BLaER1 (cell line): Measurements from ENCODE around the gene TDRD3.
"Not testable (repeated sequence)": the region's sequence is repeated elsewhere in the genome, so short reads cannot be mapped to it uniquely, and the experiment has no call there.

Experiments used
- H3K27ac ChIP-seq: shearing (Covaris generic); formaldehyde crosslinking; 2 replicates; pipeline ENCODE4 v1.8.1; 2022
- H3K27me3 ChIP-seq: shearing (Covaris generic); formaldehyde crosslinking; 2 replicates; pipeline ENCODE4 v1.8.1; 2022
- H3K36me3 ChIP-seq: shearing (Covaris generic); formaldehyde crosslinking; 2 replicates; pipeline ENCODE4 v1.8.1; 2022
- H3K4me1 ChIP-seq: shearing (Covaris generic); formaldehyde crosslinking; 2 replicates; pipeline ENCODE4 v1.8.1; 2022
- H3K4me2 ChIP-seq: shearing (Covaris generic); formaldehyde crosslinking; 2 replicates; pipeline ENCODE4 v1.8.1; 2022
- H3K4me3 ChIP-seq: shearing (Covaris generic); formaldehyde crosslinking; 2 replicates; pipeline ENCODE4 v1.8.1; 2022
- H3K9ac ChIP-seq: shearing (Covaris generic); formaldehyde crosslinking; 2 replicates; pipeline ENCODE4 v1.8.1; 2022
- H3K9me3 ChIP-seq: shearing (Covaris generic); formaldehyde crosslinking; 2 replicates; pipeline ENCODE4 v1.8.1; 2022
- H4K20me1 ChIP-seq: shearing (Covaris generic); formaldehyde crosslinking; 2 replicates; pipeline ENCODE4 v1.8.1; 2022
- Cebpa-rat ChIP-seq: shearing (Covaris generic); IDR thresholded peaks from 2 replicates; pipeline ENCODE4 v1.8.1; 2022

TDRD3 gene

DNA sequence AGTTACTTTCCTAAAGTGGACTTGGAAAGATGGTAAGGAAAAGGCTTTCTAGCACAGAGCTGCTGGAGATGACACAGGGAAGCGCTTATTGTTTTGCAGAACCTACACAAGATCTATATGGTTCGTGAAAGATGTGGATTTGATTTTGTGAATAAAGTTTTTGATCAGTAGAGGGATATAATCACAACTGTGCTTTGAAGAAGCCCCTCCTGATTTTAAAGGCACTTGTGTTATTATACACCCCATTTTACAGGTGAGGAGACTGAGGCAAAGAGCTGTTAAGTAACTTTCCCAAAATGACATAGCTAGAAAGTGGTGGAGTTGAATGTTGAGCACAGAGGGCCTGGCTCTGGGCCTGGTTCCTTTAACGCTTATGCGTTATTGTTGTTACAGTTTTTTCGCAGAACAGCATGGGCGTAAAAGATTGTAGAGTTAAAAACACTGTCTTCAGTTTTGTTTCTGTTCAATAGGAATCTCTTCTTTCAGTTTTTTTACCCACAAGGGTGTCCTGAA is 1.4 kb downstream of the TDRD3 start:
- Histone ChIP-seq H3K4me2 (peak overlapping the region; percentile 83), H3K4me3 (peak overlapping the region; percentile 83), H3K27ac (peak overlapping the region; percentile 98), H3K4me1 (peaks cover 24% of the 10 kb centered on the region), H3K36me3 (no peaks in the 10 kb centered on the region), H4K20me1 (no peaks in the 10 kb centered on the region), H3K9me3 (no peaks in the 10 kb centered on the region), H3K27me3 (no peaks in the 10 kb centered on the region), H3K9ac (peak overlapping the region; percentile 98)
- TF ChIP-seq Cebpa-rat: no peak

DNA sequence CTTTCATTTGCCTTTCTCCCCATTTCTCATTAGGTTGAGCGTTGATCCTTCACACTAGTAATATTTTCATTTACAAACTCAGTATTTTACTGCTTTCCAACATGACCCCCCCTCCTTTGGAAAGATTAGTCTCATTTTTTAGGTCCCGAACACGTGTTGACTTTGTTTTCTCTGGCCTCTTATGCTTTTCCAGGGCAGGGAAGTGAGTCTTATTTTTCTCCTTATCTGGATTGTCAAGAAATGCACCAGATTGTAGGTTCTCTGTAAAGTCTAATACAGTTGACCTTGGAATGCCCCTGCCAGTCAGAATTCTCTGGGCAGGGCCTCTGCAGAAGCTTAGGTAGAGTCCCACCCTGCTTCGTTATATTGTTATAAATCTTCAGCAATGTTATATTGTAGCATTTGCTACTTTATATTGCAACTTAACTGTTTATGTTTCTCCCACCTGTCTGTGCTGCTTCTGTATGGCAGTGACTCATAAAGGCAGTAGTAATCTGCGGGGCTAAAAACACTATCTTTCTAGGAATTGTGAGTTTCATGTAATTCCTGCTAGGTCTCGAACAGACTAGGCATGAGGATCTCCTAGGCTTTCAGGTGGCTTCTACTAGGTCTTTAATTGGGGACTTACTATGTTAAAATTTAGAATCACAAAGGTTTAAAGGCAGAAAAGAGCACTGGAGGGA is 2.0 kb downstream of the TDRD3 start:
- H3K4me1 ChIP-seq: peaks cover 24% of the 10 kb centered on the region
- H3K36me3 ChIP-seq: no peaks in the 10 kb centered on the region
- H3K9ac ChIP-seq: peak overlapping the region; percentile 98; the same call in 1 of the 2 replicates
- no peak for TF ChIP-seq Cebpa-rat
- H3K4me3 ChIP-seq: peak overlapping the region; percentile 83; the same call in 1 of the 2 replicates
- H3K27ac ChIP-seq: peak overlapping the region; percentile 98; the same call in 1 of the 2 replicates
- peak overlapping the region; percentile 83 for H3K4me2 ChIP-seq
- no peaks in the 10 kb centered on the region for H4K20me1 ChIP-seq
- H3K9me3 ChIP-seq: no peaks in the 10 kb centered on the region
- no peaks in the 10 kb centered on the region for H3K27me3 ChIP-seq

DNA sequence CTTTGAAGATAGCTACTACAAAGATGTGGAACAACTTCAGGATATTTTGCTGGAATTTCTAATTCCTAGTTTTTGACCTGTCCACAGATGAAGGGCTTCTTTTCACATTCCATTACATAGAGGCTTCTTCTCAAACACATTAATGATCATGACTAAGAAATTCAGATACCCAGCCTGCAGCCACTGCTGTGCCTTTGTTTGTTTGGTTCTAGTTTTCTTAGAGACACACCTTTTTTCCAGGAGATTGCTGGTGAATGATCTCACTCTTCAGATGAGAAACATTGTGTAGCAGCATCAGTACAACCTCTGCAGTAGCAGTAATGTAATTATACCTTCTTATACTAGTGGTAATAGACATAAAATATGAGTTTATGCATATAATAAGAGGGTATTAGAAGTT is 5.0 kb downstream of the TDRD3 start:
- no peak overlapping the region for H3K9ac ChIP-seq
- no peak overlapping the region for H3K4me2 ChIP-seq
- H3K36me3 ChIP-seq: no peaks in the 10 kb centered on the region
- H3K4me1 ChIP-seq: peaks cover 18% of the 10 kb centered on the region
- no peak overlapping the region for H3K27ac ChIP-seq
- H3K4me3 ChIP-seq: no peak overlapping the region
- H3K9me3 ChIP-seq: peaks cover 11% of the 10 kb centered on the region; the same call in 1 of the 2 replicates
- H3K27me3 ChIP-seq: no peaks in the 10 kb centered on the region
- no peaks in the 10 kb centered on the region for H4K20me1 ChIP-seq
- no peak for TF ChIP-seq Cebpa-rat

GRCh38 chr13:60407095-60407494 is 10.1 kb downstream of the TDRD3 start:
- no peak overlapping the region for H3K4me2 ChIP-seq
- no peaks in the 10 kb centered on the region for H4K20me1 ChIP-seq
- H3K27ac ChIP-seq: no peak overlapping the region
- no peak overlapping the region for H3K4me3 ChIP-seq
- H3K9me3 ChIP-seq: peaks cover 36% of the 10 kb centered on the region
- H3K36me3 ChIP-seq: peaks cover 27% of the 10 kb centered on the region
- no peak for TF ChIP-seq Cebpa-rat
- H3K9ac ChIP-seq: no peak overlapping the region
- 0 out of 2 replicates have a peak, but pooled peaks cover 3% of the 10 kb centered on the region for H3K4me1 ChIP-seq
- no peaks in the 10 kb centered on the region for H3K27me3 ChIP-seq

DNA sequence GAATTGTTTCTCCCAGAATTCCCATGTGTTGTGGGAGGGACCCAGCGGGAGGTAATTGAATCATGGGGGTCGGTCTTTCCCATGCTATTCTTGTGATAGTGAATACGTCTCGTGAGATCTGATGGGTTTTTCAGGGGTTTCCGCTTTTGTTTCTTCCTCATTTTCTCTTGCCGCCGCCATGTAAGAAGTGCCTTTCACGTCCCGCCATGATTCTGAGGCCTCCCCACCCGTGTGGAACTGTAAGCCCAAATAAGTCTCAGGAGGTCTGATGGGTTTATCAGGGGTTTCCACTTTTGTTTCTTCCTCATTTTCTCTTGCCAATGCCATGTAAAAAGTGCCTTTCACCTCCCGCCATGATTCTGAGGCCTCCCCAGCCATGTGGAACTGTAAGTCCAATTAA is 10.8 kb downstream of the TDRD3 start:
- H3K4me3 ChIP-seq, H3K27me3 ChIP-seq, H3K4me1 ChIP-seq, H3K9ac ChIP-seq, H3K27ac ChIP-seq, H4K20me1 ChIP-seq, H3K4me2 ChIP-seq: not testable (repeated sequence)
- peaks cover 36% of the 10 kb centered on the region for H3K9me3 ChIP-seq
- H3K36me3 ChIP-seq: peaks cover 27% of the 10 kb centered on the region

DNA sequence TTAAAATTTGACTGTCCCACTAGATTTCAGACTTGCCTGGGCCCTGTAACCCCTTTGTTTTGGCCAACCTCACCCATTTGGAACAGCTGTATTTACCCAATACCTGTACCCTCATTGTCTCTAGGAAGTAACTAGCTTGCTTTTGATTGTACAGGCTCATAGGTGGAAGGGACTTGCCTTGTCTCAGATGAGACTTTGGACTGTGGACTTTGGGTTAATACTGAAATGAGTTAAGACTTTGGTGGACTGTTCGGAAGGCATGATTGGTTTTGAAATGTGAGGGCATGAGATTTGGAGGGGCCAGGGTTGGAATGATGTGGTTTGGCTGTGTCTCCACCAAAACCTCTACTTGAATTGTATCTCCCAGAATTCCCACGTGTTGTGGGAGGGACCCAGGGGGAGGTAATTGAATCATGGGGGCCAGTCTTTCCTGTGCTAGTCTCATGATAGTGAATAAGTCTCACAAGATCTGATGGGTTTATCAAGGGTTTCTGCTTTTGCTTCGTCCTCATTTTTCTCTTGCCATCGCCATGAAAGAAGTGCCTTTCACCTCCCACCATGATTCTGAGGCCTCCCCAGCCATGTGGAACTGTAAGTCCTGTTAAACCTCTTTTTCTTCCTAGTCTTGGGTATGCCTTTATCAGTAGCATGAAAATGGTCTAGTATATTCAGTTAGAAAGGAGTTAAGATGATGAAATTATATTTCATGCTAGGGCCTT is 12.7 kb downstream of the TDRD3 start:
- not testable (repeated sequence) for H3K27ac ChIP-seq, H4K20me1 ChIP-seq
- H3K36me3 ChIP-seq: peaks cover 27% of the 10 kb centered on the region

GRCh38 chr13:60410299-60410698 is 13.3 kb downstream of the TDRD3 start:
- H3K36me3 ChIP-seq: peaks cover 27% of the 10 kb centered on the region
- peaks cover 12% of the 10 kb centered on the region; the same call in 1 of the 2 replicates for H4K20me1 ChIP-seq
- H3K9ac ChIP-seq: no peak overlapping the region
- H3K27me3 ChIP-seq: no peaks in the 10 kb centered on the region
- H3K4me2 ChIP-seq: no peak overlapping the region
- 0 out of 2 replicates have a peak, but pooled peaks cover 3% of the 10 kb centered on the region for H3K4me1 ChIP-seq
- TF ChIP-seq Cebpa-rat: no peak
- peaks cover 30% of the 10 kb centered on the region for H3K9me3 ChIP-seq
- H3K4me3 ChIP-seq: no peak overlapping the region
- H3K27ac ChIP-seq: no peak overlapping the region

More for the DNA sequence above, 12.7 kb downstream of the TDRD3 start:
- not testable (repeated sequence) for H3K4me3 ChIP-seq, H3K27me3 ChIP-seq, H3K9ac ChIP-seq, H3K4me1 ChIP-seq, H3K4me2 ChIP-seq
- H3K9me3 ChIP-seq: peaks cover 36% of the 10 kb centered on the region

DNA sequence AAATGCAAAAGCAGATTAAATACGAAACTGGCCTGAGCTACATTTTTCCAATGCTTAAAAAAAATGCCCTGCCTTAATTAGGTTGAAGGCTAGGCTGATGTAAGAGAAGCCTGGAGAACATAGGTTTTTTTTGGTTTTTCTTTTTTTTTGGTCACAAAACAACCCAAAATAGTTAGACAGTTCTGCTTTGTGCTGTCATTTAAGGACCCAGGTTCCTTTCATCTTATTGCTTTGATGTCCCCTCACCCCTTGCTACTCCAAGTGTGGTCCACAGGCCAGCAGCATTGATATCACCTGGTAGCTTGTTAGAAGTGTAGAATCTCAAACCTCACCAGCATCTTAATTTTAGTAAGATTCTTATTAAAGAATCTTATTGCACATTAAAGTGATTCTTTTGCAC is 14.4 kb downstream of the TDRD3 start:
- no peaks in the 10 kb centered on the region for H3K27me3 ChIP-seq
- no peak overlapping the region for H3K4me2 ChIP-seq
- peaks cover 16% of the 10 kb centered on the region; the same call in 1 of the 2 replicates for H4K20me1 ChIP-seq
- H3K36me3 ChIP-seq: peaks cover 27% of the 10 kb centered on the region
- no peak overlapping the region for H3K27ac ChIP-seq
- peaks cover 26% of the 10 kb centered on the region for H3K9me3 ChIP-seq
- H3K9ac ChIP-seq: no peak overlapping the region
- TF ChIP-seq Cebpa-rat: no peak
- H3K4me1 ChIP-seq: 0 out of 2 replicates have a peak, but pooled peaks cover 3% of the 10 kb centered on the region
- no peak overlapping the region for H3K4me3 ChIP-seq

DNA sequence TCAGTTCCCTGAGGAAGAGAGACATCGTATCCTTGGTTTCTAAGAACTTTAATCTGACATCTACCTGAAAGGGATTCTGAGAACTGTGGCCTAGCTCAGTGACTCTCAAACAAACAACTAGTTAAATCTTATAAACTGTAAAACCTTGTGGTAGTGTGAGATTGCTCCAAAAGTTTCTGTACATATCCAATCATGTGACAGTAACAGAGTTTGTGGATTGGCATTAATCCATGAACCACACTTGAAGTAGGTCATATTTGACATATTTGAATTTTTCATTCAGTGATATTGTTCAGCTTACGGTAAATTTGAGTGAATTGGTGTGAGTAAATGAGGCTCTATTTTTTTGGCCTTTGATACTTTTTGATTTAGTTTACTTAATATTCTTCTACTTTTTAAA is 15.0 kb downstream of the TDRD3 start:
- Histone ChIP-seq H3K4me3 (no peak overlapping the region), H4K20me1 (peaks cover 16% of the 10 kb centered on the region; the same call in 1 of the 2 replicates), H3K36me3 (peaks cover 27% of the 10 kb centered on the region), H3K9ac (no peak overlapping the region), H3K27ac (no peak overlapping the region), H3K27me3 (no peaks in the 10 kb centered on the region), H3K9me3 (peaks cover 27% of the 10 kb centered on the region), H3K4me2 (no peak overlapping the region), H3K4me1 (0 out of 2 replicates have a peak, but pooled peaks cover 3% of the 10 kb centered on the region)
- TF ChIP-seq Cebpa-rat: no peak
